Measurements from ENCODE around the gene GALNT13.

DNA sequence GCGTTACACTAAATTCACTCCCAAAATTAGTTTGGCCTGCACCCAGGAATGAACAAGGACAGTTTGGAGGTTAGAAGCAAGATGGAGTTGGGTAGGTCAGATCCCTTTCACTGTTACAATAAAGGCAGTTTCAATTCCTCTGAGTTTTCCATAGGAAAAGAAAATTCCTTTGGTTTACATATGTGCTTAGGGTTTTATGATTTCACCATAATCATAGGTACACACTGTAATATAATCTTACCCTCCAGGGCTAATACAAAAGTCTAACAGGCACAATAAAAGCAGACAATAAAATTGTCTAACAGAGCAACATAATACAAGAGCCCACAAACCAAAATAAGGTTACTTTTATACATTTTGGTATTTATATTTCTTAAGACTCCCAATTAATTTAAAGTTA lies 435.3 kb downstream of the GALNT13 start:
- TF ChIP-seq SUZ12 (IDR thresholded peaks at IDR 0.05; ENCODE audit: extremely low read depth, insufficient read depth, insufficient read length) (no peak), YY1 (IDR thresholded peaks at IDR 0.05; ENCODE audit: insufficient read depth, insufficient read length) (no peak), ZNF274 (IDR thresholded peaks at IDR 0.05; ENCODE audit: low read depth, low read length) (no peak)

All from NT2/D1 (cell line).